Renal cortical epithelial cell (primary cell): ENCODE measurements around the gene ZNRF3. TPM values are rescaled to one million over a fixed set of nuclear protein-coding genes. Genes with fewer than 3 reads are reported as not detected.
A peak's percentile ranks its signal among the peaks of the same experiment; 100 is the strongest.
"Not testable (repeated sequence)": the region's sequence is repeated elsewhere in the genome, so short reads cannot be mapped to it uniquely, and the experiment has no call there.

Source experiments
- DNase-seq: peaks from one replicate; pipeline ENCODE4 v3.0.0-alpha.2; 2011; ENCODE audit warnings: low read depth
- total RNA-seq: library from RNA; depleted of rRNA; stranded (reverse); fragments of >200 nt; gene quantifications from 2 replicates; pipeline ENCODE4 v1.2.3, GENCODE V29; 2014

Gene ZNRF3
- total RNA-seq, 1 donor from 2014 or later, result 26.9 TPM

GRCh38 chr22:28984482-28985158, 101.2 kb downstream of the ZNRF3 start:
- DNase-seq, result no peak

GRCh38 chr22:28985581-28986290, 102.4 kb downstream of the ZNRF3 start:
- no peak for DNase-seq

- DNase-seq, result peak; percentile 54
Measured at GRCh38 chr22:28986366-28986765, 103.0 kb downstream of the ZNRF3 start.

- DNase-seq, result peak; percentile 57
Measured at GRCh38 chr22:28988457-28988856, 105.1 kb downstream of the ZNRF3 start.

- peak; percentile 91 for DNase-seq
Measured at GRCh38 chr22:28989035-28989464, 105.7 kb downstream of the ZNRF3 start.

- no peak for DNase-seq
Measured at GRCh38 chr22:28989484-28989883, 106.1 kb downstream of the ZNRF3 start.

- no peak for DNase-seq
Measured at GRCh38 chr22:28989912-28990311, 106.5 kb downstream of the ZNRF3 start.

GRCh38 chr22:28992565-28993356, 109.4 kb downstream of the ZNRF3 start:
- no peak for DNase-seq

GRCh38 chr22:28994522-28994921, 111.2 kb downstream of the ZNRF3 start:
- DNase-seq, result no peak

- DNase-seq, result no peak
Measured at GRCh38 chr22:28995551-28995950, 112.2 kb downstream of the ZNRF3 start.

GRCh38 chr22:28997342-28997741, 114.0 kb downstream of the ZNRF3 start:
- DNase-seq, result no peak

GRCh38 chr22:28998681-28999080, 115.3 kb downstream of the ZNRF3 start:
- DNase-seq, result no peak

GRCh38 chr22:28999510-28999909, 116.1 kb downstream of the ZNRF3 start:
- DNase-seq, result no peak

GRCh38 chr22:28999919-29000556, 116.7 kb downstream of the ZNRF3 start:
- DNase-seq, result peak; percentile 74

GRCh38 chr22:29000641-29001040, 117.3 kb downstream of the ZNRF3 start:
- DNase-seq, result no peak

- no peak for DNase-seq
Measured at GRCh38 chr22:29002603-29003002, 119.2 kb downstream of the ZNRF3 start.

- no peak for DNase-seq
Measured at GRCh38 chr22:29003552-29003951, 120.2 kb downstream of the ZNRF3 start.

- no peak for DNase-seq
Measured at GRCh38 chr22:29003975-29004646, 120.7 kb downstream of the ZNRF3 start.

GRCh38 chr22:29004647-29005371, 121.4 kb downstream of the ZNRF3 start:
- peak; percentile 58 for DNase-seq

GRCh38 chr22:29005754-29006153, 122.4 kb downstream of the ZNRF3 start:
- not testable (repeated sequence) for DNase-seq

- DNase-seq, result no peak
Measured at GRCh38 chr22:29006346-29006745, 123.0 kb downstream of the ZNRF3 start.
